ENCODE measurements around the gene LMBRD2.

GRCh38 chr5:36173426-36173825 lies 21.7 kb upstream of the LMBRD2 start:
- no peak for TF ChIP-seq TARDBP (IDR thresholded peaks at IDR 0.05)
- no peak for TF ChIP-seq SP1 (IDR thresholded peaks at IDR 0.05)
- no peak for TF ChIP-seq HDGF (IDR thresholded peaks at IDR 0.05; ENCODE audit: borderline replicate concordance)
- TF ChIP-seq ELF4 (IDR thresholded peaks at IDR 0.05): no peak
- no peak for TF ChIP-seq SUZ12 (IDR thresholded peaks at IDR 0.05)
